Transverse colon (tissue), 4 donors: Measurements from ENCODE around the gene RAI2.

Experiments
- CTCF ChIP-seq, 5 experiments: fragments of 200-600 bp in 3 of 5; fragments of 450-650 bp in 2 of 5; sonication (generic) in 3 of 5; IDR thresholded peaks; 1 replicate in 2 of 5; 2 replicates in 3 of 5; pipeline ENCODE4 v1.5.1; 2016 to 2017; ENCODE audit warnings: antibody characterized with exemption in 5 of 5, inconsistent platforms in 3 of 5, mild to moderate bottlenecking in 2 of 5, moderate library complexity in 1 of 5
- POLR2AphosphoS5 ChIP-seq, 3 donors: sonication (generic); formaldehyde crosslinking; IDR thresholded peaks; one replicate each; pipeline ENCODE4 v1.6.1; 2016; ENCODE audit warnings: antibody characterized with exemption in 3 of 3

- TF ChIP-seq POLR2AphosphoS5 (IDR thresholded peaks at IDR 0.05) (no peak), CTCF (IDR thresholded peaks at IDR 0.05) (no peak)
Observed at GRCh38 chrX:17820100-17820499, 41.0 kb downstream of the RAI2 start.
